Tracheal epithelial cell (primary cell): ENCODE data around the gene TCP10L. TPM values are rescaled to one million over a fixed set of nuclear protein-coding genes. Genes with fewer than 3 reads are reported as not detected.

Experiments used
- total RNA-seq: library from RNA; depleted of rRNA; stranded (reverse); fragments of >200 nt; gene quantifications from 2 replicates; pipeline ENCODE4 v1.2.1, GENCODE V29; 2014

TCP10L gene, protein sequence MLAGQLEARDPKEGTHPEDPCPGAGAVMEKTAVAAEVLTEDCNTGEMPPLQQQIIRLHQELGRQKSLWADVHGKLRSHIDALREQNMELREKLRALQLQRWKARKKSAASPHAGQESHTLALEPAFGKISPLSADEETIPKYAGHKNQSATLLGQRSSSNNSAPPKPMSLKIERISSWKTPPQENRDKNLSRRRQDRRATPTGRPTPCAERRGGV
- total RNA-seq, result 0.24 and 1.5 TPM in 2 replicates

DNA sequence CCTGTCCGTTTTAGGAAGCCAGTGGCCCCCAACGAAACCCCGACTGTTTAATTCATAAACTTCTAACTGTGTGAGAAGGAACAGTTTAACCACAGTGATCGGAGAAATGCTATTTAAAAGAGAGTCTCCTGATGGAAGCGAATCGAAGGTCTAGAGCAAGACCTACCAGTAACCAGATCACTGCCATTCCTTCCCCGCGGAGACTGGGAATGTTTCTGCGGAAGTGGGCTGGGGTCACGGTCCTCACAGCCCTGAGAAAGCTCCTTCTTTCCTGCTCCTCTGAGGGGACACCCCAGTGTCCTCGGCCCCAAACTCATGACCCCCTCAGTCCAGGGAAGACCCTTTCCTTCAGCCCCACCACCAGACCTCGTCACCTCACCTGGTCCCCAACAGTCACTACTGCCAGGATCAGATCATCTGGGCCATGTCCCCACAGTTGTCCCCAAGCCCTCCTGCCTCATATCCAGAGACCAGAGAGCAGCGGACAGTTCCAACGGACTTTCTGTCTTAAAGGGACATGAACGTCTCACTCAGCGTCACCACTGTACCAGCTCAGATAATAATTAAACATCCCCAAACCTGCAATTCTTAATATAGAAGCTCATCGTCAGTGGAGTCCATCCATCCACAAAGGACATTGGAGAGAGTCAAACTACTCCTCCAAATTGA, at the start of gene TCP10L:
Gene TCP10L (minus strand): TSS at position 482 of the 669 bp plus-strand sequence. CDS start 1,219 bp downstream, outside the sequence.

DNA sequence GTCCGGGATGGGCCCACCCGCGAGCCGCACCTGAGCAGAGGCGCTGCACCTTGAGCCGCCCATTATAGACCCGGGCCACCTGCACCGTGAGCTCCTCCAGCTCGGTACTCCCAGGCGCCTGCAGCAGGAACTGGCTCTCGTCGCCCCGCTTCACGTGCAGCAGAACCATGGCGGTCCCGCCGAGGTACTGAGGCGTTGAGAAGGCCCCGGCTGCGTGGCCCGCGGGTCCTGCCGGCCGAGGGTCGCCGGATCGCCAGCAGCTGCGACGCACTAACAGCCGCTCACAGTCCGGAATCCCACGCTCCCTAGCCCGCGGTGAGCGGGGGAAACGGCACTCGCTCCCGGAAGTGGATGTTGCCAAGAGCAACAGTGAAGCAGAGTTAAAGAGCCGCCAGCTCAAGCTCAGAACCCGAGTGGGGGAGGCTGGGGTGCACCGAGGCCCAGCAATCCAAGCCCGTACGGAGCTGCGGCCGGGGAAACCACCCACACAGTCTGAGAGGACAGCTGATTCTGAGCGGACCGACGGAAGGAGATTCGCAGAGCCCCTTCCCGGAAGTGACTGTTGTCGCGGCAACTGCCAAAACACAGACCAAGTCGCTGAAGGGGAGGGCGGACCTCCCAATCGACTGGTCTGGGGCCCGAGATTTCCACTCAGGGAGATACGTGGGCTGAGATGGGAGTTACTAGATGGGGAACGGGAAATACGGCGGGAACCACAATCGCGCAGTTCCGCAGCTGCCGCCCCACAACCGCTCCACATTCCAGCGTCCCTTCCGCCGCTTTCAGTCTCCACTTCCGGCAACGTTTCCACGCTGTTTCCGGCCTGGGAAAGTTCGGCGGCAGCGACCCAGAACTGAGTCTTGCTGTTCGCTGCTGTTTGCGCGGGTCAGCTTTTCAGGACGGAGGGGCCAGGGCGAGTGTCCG, 27.0 kb upstream of the TCP10L start, which contains the start of gene CFAP298:
Gene CFAP298 (minus strand): TSS at position 303 of the 924 bp plus-strand sequence. CDS start 134 bp downstream, at position 169.

Other genes with a start within 250 kb of the TCP10L start
- gene URB1, start 192.5 kb downstream of the TCP10L start, total RNA-seq, result 27.5 and 29.6 TPM in 2 replicates
- gene EVA1C, start 172.8 kb downstream of the TCP10L start, total RNA-seq, result 6.0 and 25.2 TPM in 2 replicates
- gene CFAP298, start 26.9 kb upstream of the TCP10L start, total RNA-seq, result 38.6 and 48.0 TPM in 2 replicates
- gene SYNJ1, start 142.5 kb upstream of the TCP10L start, total RNA-seq, result 1.4 and 2.6 TPM in 2 replicates
- 17.4 and 21.7 TPM in 2 replicates for gene PAXBP1, start 186.2 kb upstream of the TCP10L start, total RNA-seq